Bronchial smooth muscle cell (primary cell): Measurements from ENCODE around the gene MTPN. TPM values are rescaled to one million over a fixed set of nuclear protein-coding genes. Genes with fewer than 3 reads are reported as not detected.

Experiments
- total RNA-seq: library from RNA; depleted of rRNA; stranded (reverse); fragments of >200 nt; gene quantifications from 2 replicates; pipeline ENCODE4 v1.2.1, GENCODE V29; 2014

The MTPN gene, protein sequence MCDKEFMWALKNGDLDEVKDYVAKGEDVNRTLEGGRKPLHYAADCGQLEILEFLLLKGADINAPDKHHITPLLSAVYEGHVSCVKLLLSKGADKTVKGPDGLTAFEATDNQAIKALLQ
- total RNA-seq: 72.4 and 105 TPM in 2 replicates

DNA sequence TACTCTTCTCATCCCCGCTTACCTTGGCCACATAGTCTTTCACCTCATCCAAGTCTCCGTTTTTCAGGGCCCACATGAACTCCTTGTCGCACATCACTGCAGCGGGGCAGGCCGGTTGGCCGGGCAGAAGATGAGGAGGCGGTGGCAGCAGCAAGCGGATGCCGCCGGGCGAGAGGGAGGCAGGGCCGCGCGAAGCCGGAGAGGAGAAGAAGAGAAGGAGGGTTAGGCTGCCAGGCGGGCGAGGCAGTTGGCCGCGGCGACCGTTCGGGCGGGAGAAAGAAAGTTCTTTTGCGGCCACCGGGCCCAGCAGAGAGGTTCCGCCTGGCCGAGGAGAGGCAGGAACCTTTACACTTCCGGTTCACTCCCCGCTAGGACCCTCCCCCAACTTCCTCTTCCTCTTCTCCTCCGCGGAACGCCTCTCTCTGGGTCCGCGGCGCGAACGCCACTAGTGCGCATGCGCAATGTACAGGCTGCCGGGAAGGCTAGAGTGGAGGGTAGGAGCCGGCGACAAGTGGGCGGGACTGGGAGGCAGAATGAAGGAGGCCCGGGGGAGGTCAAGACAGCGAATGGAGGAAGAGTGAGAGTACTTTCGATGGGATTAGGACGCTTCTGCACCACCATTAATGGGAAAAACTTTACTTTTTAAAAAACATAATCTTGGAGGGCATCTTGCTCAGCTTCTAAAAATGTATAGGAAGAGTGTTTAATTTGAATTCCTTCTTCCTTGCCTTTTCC lies at the start of gene MTPN:
Gene MTPN, minus strand, starts transcription at position 353 of the 735 bp plus-strand sequence. Its CDS starts 259 bp downstream, at position 94.

Other genes starting within 250 kb of the MTPN start
- gene SLC13A4, start 249.2 kb downstream of the MTPN start, total RNA-seq: 0.16 and 0.26 TPM in 2 replicates
- gene FAM180A, start 228.5 kb downstream of the MTPN start, total RNA-seq: 14.7 and 20.2 TPM in 2 replicates